OCI-M1 (cell line): ENCODE measurements around the gene CWF19L2.
A peak's percentile ranks its signal among the peaks of the same experiment; 100 is the strongest.
"Not testable (repeated sequence)": the region's sequence is repeated elsewhere in the genome, so short reads cannot be mapped to it uniquely, and the experiment has no call there.

Experiments used
- DNase-seq: peaks from one replicate; lab custom pipeline; 2025; lab: John Stamatoyannopoulos, UW

CWF19L2 gene

GRCh38 chr11:107438148-107438547 is 19.5 kb downstream of the CWF19L2 start:
- no peak for DNase-seq

- no peak for DNase-seq
Observed at GRCh38 chr11:107430525-107430924, 27.1 kb downstream of the CWF19L2 start.

- DNase-seq: peak; percentile 63
Observed at GRCh38 chr11:107427569-107428180, 29.9 kb downstream of the CWF19L2 start.

GRCh38 chr11:107413352-107413751 is 44.3 kb downstream of the CWF19L2 start:
- DNase-seq: no peak

GRCh38 chr11:107408762-107409211 is 48.8 kb downstream of the CWF19L2 start:
- no peak for DNase-seq

GRCh38 chr11:107405260-107405659 is 52.4 kb downstream of the CWF19L2 start:
- DNase-seq: no peak

GRCh38 chr11:107401131-107401530 is 56.5 kb downstream of the CWF19L2 start:
- not testable (repeated sequence) for DNase-seq

GRCh38 chr11:107397357-107397756 is 60.3 kb downstream of the CWF19L2 start:
- DNase-seq: no peak

GRCh38 chr11:107392611-107393010 is 65.0 kb downstream of the CWF19L2 start:
- no peak for DNase-seq

GRCh38 chr11:107390701-107391100 is 66.9 kb downstream of the CWF19L2 start:
- not testable (repeated sequence) for DNase-seq

GRCh38 chr11:107387666-107388065 is 70.0 kb downstream of the CWF19L2 start:
- DNase-seq: no peak

GRCh38 chr11:107385361-107385981 is 72.2 kb downstream of the CWF19L2 start:
- DNase-seq: no peak

GRCh38 chr11:107384144-107384852 is 73.3 kb downstream of the CWF19L2 start:
- DNase-seq: no peak

GRCh38 chr11:107372439-107372838 is 85.2 kb downstream of the CWF19L2 start:
- no peak for DNase-seq

- DNase-seq: no peak
Observed at GRCh38 chr11:107370390-107370789, 87.2 kb downstream of the CWF19L2 start.

- DNase-seq: no peak
Observed at GRCh38 chr11:107359701-107360100, 97.9 kb downstream of the CWF19L2 start.

GRCh38 chr11:107357877-107358276 is 99.7 kb downstream of the CWF19L2 start:
- no peak for DNase-seq

GRCh38 chr11:107354780-107355179 is 102.8 kb downstream of the CWF19L2 start:
- DNase-seq: no peak

GRCh38 chr11:107337917-107338316 is 119.7 kb downstream of the CWF19L2 start:
- no peak for DNase-seq

- DNase-seq: no peak
Observed at GRCh38 chr11:107331728-107332127, 125.9 kb downstream of the CWF19L2 start.

GRCh38 chr11:107329164-107329563 is 128.5 kb downstream of the CWF19L2 start:
- DNase-seq: no peak

GRCh38 chr11:107316426-107316825 is 141.2 kb downstream of the CWF19L2 start:
- no peak for DNase-seq

GRCh38 chr11:107307991-107308390 is 149.6 kb downstream of the CWF19L2 start:
- DNase-seq: no peak
